GM23338 (cell line): Measurements from ENCODE around the gene ANTXR1.

Experiments
- EZH2 ChIP-seq: fragments of 200-600 bp; sonication (generic); IDR thresholded peaks from one replicate; pipeline ENCODE4 v1.8.0; 2017; ENCODE audit warnings: antibody characterized with exemption, mild to moderate bottlenecking, low read depth; ENCODE audit not compliant: unreplicated experiment
- TF ChIP-seq, protein P1 (sequence below), 2 experiments: fragments of 200-600 bp in 1 of 2; sonication (generic) in 1 of 2; conservative IDR thresholded peaks; 2 replicates each; pipeline versions ENCODE4 v1.5.1 to v1.6.1; 2016 to 2017; ENCODE audit warnings: antibody characterized with exemption in 2 of 2, low read depth in 2 of 2, mild to moderate bottlenecking in 2 of 2, moderate library complexity in 1 of 2

DNA sequence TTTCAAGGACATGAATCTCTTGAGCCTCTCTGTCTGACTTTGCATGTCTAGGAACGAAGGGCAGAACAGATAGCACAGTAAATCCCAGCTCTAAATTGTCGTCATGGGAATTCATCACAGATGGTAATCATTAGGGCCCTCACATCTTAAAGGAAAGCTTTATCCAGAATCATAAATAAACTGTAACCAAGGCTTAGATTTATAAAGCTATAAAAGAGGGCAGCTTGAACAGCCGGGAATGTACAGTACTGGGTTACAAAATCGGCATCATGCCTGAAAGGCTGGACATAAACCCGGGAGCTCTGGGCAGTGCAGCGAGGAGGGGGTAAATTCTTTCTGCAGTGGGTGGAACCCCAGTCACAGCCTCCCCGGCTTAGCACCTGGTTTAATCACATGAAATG, 229.7 kb downstream of the ANTXR1 start:
- TF ChIP-seq, protein P1, sequence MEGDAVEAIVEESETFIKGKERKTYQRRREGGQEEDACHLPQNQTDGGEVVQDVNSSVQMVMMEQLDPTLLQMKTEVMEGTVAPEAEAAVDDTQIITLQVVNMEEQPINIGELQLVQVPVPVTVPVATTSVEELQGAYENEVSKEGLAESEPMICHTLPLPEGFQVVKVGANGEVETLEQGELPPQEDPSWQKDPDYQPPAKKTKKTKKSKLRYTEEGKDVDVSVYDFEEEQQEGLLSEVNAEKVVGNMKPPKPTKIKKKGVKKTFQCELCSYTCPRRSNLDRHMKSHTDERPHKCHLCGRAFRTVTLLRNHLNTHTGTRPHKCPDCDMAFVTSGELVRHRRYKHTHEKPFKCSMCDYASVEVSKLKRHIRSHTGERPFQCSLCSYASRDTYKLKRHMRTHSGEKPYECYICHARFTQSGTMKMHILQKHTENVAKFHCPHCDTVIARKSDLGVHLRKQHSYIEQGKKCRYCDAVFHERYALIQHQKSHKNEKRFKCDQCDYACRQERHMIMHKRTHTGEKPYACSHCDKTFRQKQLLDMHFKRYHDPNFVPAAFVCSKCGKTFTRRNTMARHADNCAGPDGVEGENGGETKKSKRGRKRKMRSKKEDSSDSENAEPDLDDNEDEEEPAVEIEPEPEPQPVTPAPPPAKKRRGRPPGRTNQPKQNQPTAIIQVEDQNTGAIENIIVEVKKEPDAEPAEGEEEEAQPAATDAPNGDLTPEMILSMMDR (conservative IDR thresholded peaks at IDR 0.05; ENCODE audit: low read depth in 2 of 2), result no peak
- no peak for TF ChIP-seq EZH2
